Measurements from ENCODE around the gene PAH.

PAH gene

GRCh38 chr12:102962532-102962931 is 45.5 kb upstream of the PAH start:
- DNase-seq (ENCODE audit: low read depth): no peak

GRCh38 chr12:102961466-102961855 is 44.4 kb upstream of the PAH start:
- DNase-seq (ENCODE audit: low read depth): no peak
- H3K4me3 ChIP-seq (ENCODE audit: control insufficient read depth, low read depth, low read length): no peak overlapping the region
- TF ChIP-seq CTCF (IDR thresholded peaks at IDR 0.05; ENCODE audit: control insufficient read depth, insufficient read depth, low read depth, low read length, missing control alignments): no peak

More at GRCh38 chr12:102962532-102962931, 45.5 kb upstream of the PAH start:
- TF ChIP-seq CTCF (IDR thresholded peaks at IDR 0.05; ENCODE audit: control insufficient read depth, insufficient read depth, low read depth, low read length, missing control alignments): no peak
- no peak overlapping the region for H3K4me3 ChIP-seq (ENCODE audit: control insufficient read depth, low read depth, low read length)

- no peak for DNase-seq (ENCODE audit: low read depth)
- TF ChIP-seq CTCF (IDR thresholded peaks at IDR 0.05; ENCODE audit: control insufficient read depth, insufficient read depth, low read depth, low read length, missing control alignments): no peak
- no peak overlapping the region for H3K4me3 ChIP-seq (ENCODE audit: control insufficient read depth, low read depth, low read length)
Observed at GRCh38 chr12:102960766-102961465, 43.9 kb upstream of the PAH start.

GRCh38 chr12:102959391-102959790 is 42.3 kb upstream of the PAH start:
- no peak overlapping the region for H3K4me3 ChIP-seq (ENCODE audit: control insufficient read depth, low read depth, low read length)
- TF ChIP-seq CTCF (IDR thresholded peaks at IDR 0.05; ENCODE audit: control insufficient read depth, insufficient read depth, low read depth, low read length, missing control alignments): no peak
- DNase-seq (ENCODE audit: low read depth): no peak

- DNase-seq (ENCODE audit: low read depth): no peak
- H3K4me3 ChIP-seq (ENCODE audit: control insufficient read depth, low read depth, low read length): no peak overlapping the region; the same call in 1 of the 2 replicates
- no peak for TF ChIP-seq CTCF (IDR thresholded peaks at IDR 0.05; ENCODE audit: control insufficient read depth, insufficient read depth, low read depth, low read length, missing control alignments)
Observed at GRCh38 chr12:102958830-102959176, 41.8 kb upstream of the PAH start.

GRCh38 chr12:102958073-102958829 is 41.2 kb upstream of the PAH start:
- H3K4me3 ChIP-seq (ENCODE audit: control insufficient read depth, low read depth, low read length): peak overlapping the region; percentile 34
- DNase-seq (ENCODE audit: low read depth): no peak
- TF ChIP-seq CTCF (IDR thresholded peaks at IDR 0.05; ENCODE audit: control insufficient read depth, insufficient read depth, low read depth, low read length, missing control alignments): no peak

Measured in AG09309 (cell line).